Body of pancreas (tissue), 4 donors: Measurements from ENCODE around the gene UBR4.

Source experiments
- CTCF ChIP-seq, 7 experiments: fragments of 450-650 bp in 4 of 7; fragments of 200-600 bp in 3 of 7; sonication (generic) in 3 of 7; IDR thresholded peaks; one replicate each; pipeline ENCODE4 v1.5.1; 2016 to 2019; ENCODE audit warnings: antibody characterized with exemption in 7 of 7
- POLR2A ChIP-seq, 3 donors: fragments of 450-650 bp; IDR thresholded peaks; one replicate each; pipeline ENCODE4 v1.6.1; 2016; ENCODE audit warnings: antibody characterized with exemption in 3 of 3, mild to moderate bottlenecking in 2 of 3

GRCh38 chr1:19028546-19029129 lies 181.4 kb downstream of the UBR4 start:
- no peak for TF ChIP-seq CTCF (IDR thresholded peaks at IDR 0.05)
- TF ChIP-seq POLR2A (IDR thresholded peaks at IDR 0.05): no peak
